Tibial nerve (tissue), 4 donors: ENCODE results near the gene KIRREL3. TPM values are rescaled to one million over a fixed set of nuclear protein-coding genes. Genes with fewer than 3 reads are reported as not detected.

ENCODE experiments used
- DNase-seq, 2 donors: peaks; one replicate each; pipeline ENCODE4 v3.0.0-alpha.2; 2019; ENCODE audit warnings: low spot score in 2 of 2
- H3K27ac ChIP-seq, 4 donors: fragments of 200-600 bp; sonication (generic) in 3 of 4; one replicate each; pipeline ENCODE4 v1.5.1; 2017 to 2019; ENCODE audit warnings: mild to moderate bottlenecking in 1 of 4
- H3K27me3 ChIP-seq, 2 donors: fragments of 200-600 bp; sonication (generic) in 1 of 2; one replicate each; pipeline versions ENCODE4 v1.5.1 to v1.6.0; 2017 to 2019
- H3K36me3 ChIP-seq, 3 donors: fragments of 200-600 bp; sonication (generic); one replicate each; pipeline ENCODE4 v1.5.1; 2018 to 2019
- H3K4me1 ChIP-seq, 4 donors: fragments of 200-600 bp; sonication (generic) in 3 of 4; one replicate each; pipeline ENCODE4 v1.5.1; 2017 to 2019
- H3K4me3 ChIP-seq, 4 donors: fragments of 200-600 bp; sonication (generic) in 3 of 4; one replicate each; pipeline ENCODE4 v1.5.1; 2017 to 2019; ENCODE audit warnings: mild to moderate bottlenecking in 1 of 4, moderate library complexity in 1 of 4
- H3K9me3 ChIP-seq, 4 donors: fragments of 200-600 bp; sonication (generic) in 3 of 4; one replicate each; pipeline ENCODE4 v1.5.1; 2017 to 2019
- EP300 ChIP-seq, 2 donors: sonication (generic); formaldehyde crosslinking; IDR thresholded peaks; one replicate each; pipeline ENCODE4 v1.6.1; 2017; ENCODE audit warnings: antibody characterized with exemption in 2 of 2, mild to moderate bottlenecking in 1 of 2
- POLR2A ChIP-seq, 2 donors: fragments of 450-650 bp; IDR thresholded peaks; one replicate each; pipeline ENCODE4 v1.6.1; 2017; ENCODE audit warnings: antibody characterized with exemption in 2 of 2, mild to moderate bottlenecking in 2 of 2, moderate library complexity in 2 of 2
- WGBS, 2 donors: methylation state at CpG; one replicate each; pipeline ENCODE4 v1.1.5; 2018; 5-methylcytosine and 5-hydroxymethylcytosine counted together
- total RNA-seq, 4 donors: library from RNA; depleted of rRNA; stranded (reverse); fragments of >200 nt; gene quantifications; one replicate each; pipeline ENCODE4 v1.1.0, GENCODE V29; 2016
- TF ChIP-seq, protein P1 (sequence below), 5 experiments: fragments of 200-600 bp in 3 of 5; fragments of 450-650 bp in 2 of 5; sonication (generic) in 3 of 5; IDR thresholded peaks; one replicate each; pipeline ENCODE4 v1.5.1; 2016 to 2019; ENCODE audit warnings: antibody characterized with exemption in 5 of 5, mild to moderate bottlenecking in 3 of 5, moderate library complexity in 2 of 5

Gene KIRREL3
- total RNA-seq, 4 donors from 2014 or later: not detected

- H3K27ac ChIP-seq: no peak overlapping the region
Measured at GRCh38 chr11:126751242-126751641, 249.3 kb downstream of the KIRREL3 start.

DNA sequence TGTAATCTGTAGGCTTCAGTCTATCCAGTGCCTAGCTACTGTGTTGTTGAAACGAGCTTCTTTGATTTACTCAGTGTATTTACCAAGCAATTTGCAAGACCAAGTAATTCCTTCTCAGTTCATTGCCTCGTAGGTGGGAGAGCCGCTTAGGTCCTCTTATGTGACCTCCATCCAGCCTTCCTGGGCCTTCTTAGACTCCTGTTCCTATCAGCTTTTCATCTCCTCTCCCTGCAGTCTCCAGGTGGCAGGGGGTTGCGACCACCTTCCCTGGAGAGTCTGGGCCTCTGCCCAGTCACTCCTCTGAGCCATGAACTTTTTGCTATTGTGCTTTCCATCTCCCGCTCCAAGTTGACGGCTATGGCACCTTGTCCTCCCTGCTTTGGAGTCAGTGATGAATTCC is 251.8 kb downstream of the KIRREL3 start:
- no peak overlapping the region for H3K4me3 ChIP-seq
- H3K36me3 ChIP-seq: no peaks in the 10 kb centered on the region
- WGBS, 2 donors: 86 to 90% methylated on average over 6 of the region's 6 CpGs
- DNase-seq: no peak
- H3K27ac ChIP-seq: no peak overlapping the region
- H3K4me1 ChIP-seq: no peaks in the 10 kb centered on the region
- H3K9me3 ChIP-seq: no peaks in the 10 kb centered on the region
- TF ChIP-seq, protein P1, sequence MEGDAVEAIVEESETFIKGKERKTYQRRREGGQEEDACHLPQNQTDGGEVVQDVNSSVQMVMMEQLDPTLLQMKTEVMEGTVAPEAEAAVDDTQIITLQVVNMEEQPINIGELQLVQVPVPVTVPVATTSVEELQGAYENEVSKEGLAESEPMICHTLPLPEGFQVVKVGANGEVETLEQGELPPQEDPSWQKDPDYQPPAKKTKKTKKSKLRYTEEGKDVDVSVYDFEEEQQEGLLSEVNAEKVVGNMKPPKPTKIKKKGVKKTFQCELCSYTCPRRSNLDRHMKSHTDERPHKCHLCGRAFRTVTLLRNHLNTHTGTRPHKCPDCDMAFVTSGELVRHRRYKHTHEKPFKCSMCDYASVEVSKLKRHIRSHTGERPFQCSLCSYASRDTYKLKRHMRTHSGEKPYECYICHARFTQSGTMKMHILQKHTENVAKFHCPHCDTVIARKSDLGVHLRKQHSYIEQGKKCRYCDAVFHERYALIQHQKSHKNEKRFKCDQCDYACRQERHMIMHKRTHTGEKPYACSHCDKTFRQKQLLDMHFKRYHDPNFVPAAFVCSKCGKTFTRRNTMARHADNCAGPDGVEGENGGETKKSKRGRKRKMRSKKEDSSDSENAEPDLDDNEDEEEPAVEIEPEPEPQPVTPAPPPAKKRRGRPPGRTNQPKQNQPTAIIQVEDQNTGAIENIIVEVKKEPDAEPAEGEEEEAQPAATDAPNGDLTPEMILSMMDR (IDR thresholded peaks at IDR 0.05): no peak
- TF ChIP-seq EP300 (IDR thresholded peaks at IDR 0.05) (no peak), POLR2A (IDR thresholded peaks at IDR 0.05) (no peak)
- no peaks in the 10 kb centered on the region for H3K27me3 ChIP-seq

More at GRCh38 chr11:126751242-126751641, 249.3 kb downstream of the KIRREL3 start:
- Histone ChIP-seq H3K9me3 (no peaks in the 10 kb centered on the region), H3K4me1 (no peaks in the 10 kb centered on the region), H3K4me3 (no peak overlapping the region), H3K27me3 (no peaks in the 10 kb centered on the region), H3K36me3 (no peaks in the 10 kb centered on the region)
- no peak for DNase-seq
- TF ChIP-seq EP300 (IDR thresholded peaks at IDR 0.05) (no peak), POLR2A (IDR thresholded peaks at IDR 0.05) (no peak)
- TF ChIP-seq, protein P1 (IDR thresholded peaks at IDR 0.05): no peak
- 83 to 86% methylated on average over 4 of the region's 4 CpGs for WGBS, 2 donors

DNA sequence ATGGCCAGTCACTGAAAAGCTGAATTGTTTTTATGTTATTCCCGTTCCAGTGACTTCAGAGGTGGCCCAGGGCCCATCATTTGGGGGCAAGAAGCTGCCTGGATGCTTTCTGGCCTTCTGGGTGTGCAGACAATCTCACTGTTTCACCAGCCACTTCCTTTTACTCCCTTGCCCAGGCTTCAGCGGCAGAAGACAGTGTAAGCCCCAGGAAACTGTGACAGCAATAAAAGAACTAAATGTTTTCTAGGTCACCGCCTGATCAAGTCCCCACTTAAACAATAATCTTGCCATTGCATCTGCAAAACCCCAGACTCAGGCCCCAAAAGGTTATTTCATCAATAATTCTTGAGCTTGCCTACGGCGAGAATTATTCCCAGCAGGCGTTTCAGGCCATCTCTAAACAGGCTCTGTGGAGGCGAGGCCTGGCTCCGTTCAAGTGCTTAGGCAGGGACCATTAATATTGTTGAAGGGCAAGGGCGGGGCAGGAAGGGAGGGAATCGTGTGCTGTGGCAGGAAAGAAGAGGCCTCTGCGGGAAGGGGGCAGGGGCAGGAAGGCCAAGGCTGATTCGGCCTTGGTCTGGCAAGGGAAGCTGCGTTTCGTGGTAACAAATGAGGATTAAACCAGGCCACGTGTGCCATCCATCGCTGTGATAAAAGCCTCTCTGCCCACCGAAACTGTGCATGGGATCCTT is 252.3 kb downstream of the KIRREL3 start:
- no peaks in the 10 kb centered on the region for H3K4me1 ChIP-seq
- no peak overlapping the region for H3K4me3 ChIP-seq
- TF ChIP-seq EP300 (IDR thresholded peaks at IDR 0.05) (no peak), POLR2A (IDR thresholded peaks at IDR 0.05) (no peak)
- TF ChIP-seq, protein P1 (IDR thresholded peaks at IDR 0.05): no peak
- no peaks in the 10 kb centered on the region for H3K36me3 ChIP-seq
- no peaks in the 10 kb centered on the region for H3K27me3 ChIP-seq
- no peak overlapping the region for H3K27ac ChIP-seq
- no peak for DNase-seq
- H3K9me3 ChIP-seq: no peaks in the 10 kb centered on the region
- 75 to 77% methylated on average over 16 of the region's 17 CpGs for WGBS, 2 donors

DNA sequence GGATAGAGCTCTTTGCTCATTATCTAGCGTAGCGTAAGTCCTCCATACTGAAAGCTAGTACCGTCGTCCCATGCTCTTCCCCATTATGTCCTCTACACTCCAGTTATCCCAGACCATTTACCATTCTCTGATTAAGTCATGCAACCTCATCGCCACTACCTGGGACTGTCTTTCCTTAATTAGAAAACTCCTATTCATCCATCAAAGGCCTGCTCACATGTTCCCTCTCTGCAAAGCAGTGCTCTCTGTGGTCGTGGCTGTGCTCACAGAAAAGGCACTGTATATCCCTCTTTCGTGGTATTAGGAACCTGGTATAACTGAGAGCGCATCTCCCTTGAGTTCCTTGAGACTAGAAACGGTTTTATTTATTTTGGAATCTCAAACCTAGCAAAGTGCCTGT is 253.3 kb downstream of the KIRREL3 start:
- H3K4me1 ChIP-seq: no peaks in the 10 kb centered on the region
- H3K4me3 ChIP-seq: no peak overlapping the region
- WGBS, 2 donors: 90 to 94% methylated on average over 9 of the region's 9 CpGs
- H3K9me3 ChIP-seq: no peaks in the 10 kb centered on the region
- H3K27me3 ChIP-seq: no peaks in the 10 kb centered on the region
- no peak for DNase-seq
- no peaks in the 10 kb centered on the region for H3K36me3 ChIP-seq
- TF ChIP-seq EP300 (IDR thresholded peaks at IDR 0.05): no peak
- TF ChIP-seq POLR2A (IDR thresholded peaks at IDR 0.05): no peak
- no peak overlapping the region for H3K27ac ChIP-seq

- H3K4me3 ChIP-seq: no peak overlapping the region
- DNase-seq: no peak
- TF ChIP-seq, protein P1 (IDR thresholded peaks at IDR 0.05): no peak
- TF ChIP-seq EP300 (IDR thresholded peaks at IDR 0.05) (no peak), POLR2A (IDR thresholded peaks at IDR 0.05) (no peak)
- H3K9me3 ChIP-seq: no peaks in the 10 kb centered on the region
- no peaks in the 10 kb centered on the region for H3K36me3 ChIP-seq
- H3K27me3 ChIP-seq: no peaks in the 10 kb centered on the region
- H3K4me1 ChIP-seq: no peaks in the 10 kb centered on the region
- WGBS, 2 donors: 90 to 94% methylated on average over 4 of the region's 4 CpGs
- no peak overlapping the region for H3K27ac ChIP-seq
Measured at GRCh38 chr11:126746443-126746842, 254.1 kb downstream of the KIRREL3 start.
